Ovary (tissue), 3 donors: Measurements from ENCODE around the gene SLC9A8.

Experiments used
- POLR2A ChIP-seq: fragments of 450-650 bp; IDR thresholded peaks from one replicate; pipeline ENCODE4 v1.6.1; 2017; ENCODE audit warnings: antibody characterized with exemption, mild to moderate bottlenecking, moderate library complexity
- TF ChIP-seq, protein P1 (sequence below), 3 donors: fragments of 450-650 bp in 2 of 3; fragments of 200-600 bp in 1 of 3; IDR thresholded peaks; one replicate each; pipeline versions ENCODE4 v1.5.1 to v1.8.0; 2016 to 2022; ENCODE audit warnings: antibody characterized with exemption in 3 of 3, mild to moderate bottlenecking in 1 of 3
- donor health status: DM: no; HTN: no; CAD: no.

GRCh38 chr20:49812507-49813304 lies at the start of gene SLC9A8:
- TF ChIP-seq, protein P1, sequence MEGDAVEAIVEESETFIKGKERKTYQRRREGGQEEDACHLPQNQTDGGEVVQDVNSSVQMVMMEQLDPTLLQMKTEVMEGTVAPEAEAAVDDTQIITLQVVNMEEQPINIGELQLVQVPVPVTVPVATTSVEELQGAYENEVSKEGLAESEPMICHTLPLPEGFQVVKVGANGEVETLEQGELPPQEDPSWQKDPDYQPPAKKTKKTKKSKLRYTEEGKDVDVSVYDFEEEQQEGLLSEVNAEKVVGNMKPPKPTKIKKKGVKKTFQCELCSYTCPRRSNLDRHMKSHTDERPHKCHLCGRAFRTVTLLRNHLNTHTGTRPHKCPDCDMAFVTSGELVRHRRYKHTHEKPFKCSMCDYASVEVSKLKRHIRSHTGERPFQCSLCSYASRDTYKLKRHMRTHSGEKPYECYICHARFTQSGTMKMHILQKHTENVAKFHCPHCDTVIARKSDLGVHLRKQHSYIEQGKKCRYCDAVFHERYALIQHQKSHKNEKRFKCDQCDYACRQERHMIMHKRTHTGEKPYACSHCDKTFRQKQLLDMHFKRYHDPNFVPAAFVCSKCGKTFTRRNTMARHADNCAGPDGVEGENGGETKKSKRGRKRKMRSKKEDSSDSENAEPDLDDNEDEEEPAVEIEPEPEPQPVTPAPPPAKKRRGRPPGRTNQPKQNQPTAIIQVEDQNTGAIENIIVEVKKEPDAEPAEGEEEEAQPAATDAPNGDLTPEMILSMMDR (IDR thresholded peaks at IDR 0.05) = peak in 2 of 3 donors; percentile 19 to 79
- TF ChIP-seq POLR2A = peak; percentile 73
